SK-N-MC (cell line): ENCODE data around the gene CDHR5.

ENCODE experiments used
- DNase-seq: peaks from one replicate; pipeline ENCODE4 v3.0.0-alpha.2; 2011; ENCODE audit warnings: low read depth, low spot score
- H3K27ac ChIP-seq: fragments of 200-600 bp; sonication (generic); 2 replicates; pipeline ENCODE4 v1.5.1; 2016; ENCODE audit warnings: mixed run types
- H3K36me3 ChIP-seq: fragments of 200-600 bp; sonication (generic); 2 replicates; pipeline ENCODE4 v1.6.1; 2017; ENCODE audit warnings: antibody characterized with exemption, low read length, mixed read lengths; ENCODE audit not compliant: insufficient read depth
- H3K4me3 ChIP-seq: fragments of 200-600 bp; sonication (generic); 2 replicates; pipeline ENCODE4 v1.5.1; 2016
- H3K9ac ChIP-seq: fragments of 200-600 bp; sonication (generic); 2 replicates; pipeline ENCODE4 v1.8.0; 2017; ENCODE audit warnings: mixed run types, mixed read lengths; ENCODE audit not compliant: insufficient read length
- H3K9me3 ChIP-seq: fragments of 200-600 bp; sonication (generic); 2 replicates; pipeline ENCODE4 v1.6.1; 2017; ENCODE audit warnings: low read depth, mild to moderate bottlenecking, antibody characterized with exemption, low read length, moderate library complexity, mixed read lengths
- EZH2 ChIP-seq: fragments of 200-600 bp; sonication (generic); IDR thresholded peaks from one replicate; pipeline ENCODE4 v1.6.1; 2017; ENCODE audit warnings: antibody characterized with exemption
- FOXP2 ChIP-seq: optimal IDR thresholded peaks from 2 replicates; pipeline ENCODE3; 2011; ENCODE audit warnings: mild to moderate bottlenecking, moderate library complexity; ENCODE audit not compliant: insufficient read depth; ENCODE audit errors: extremely low read length, control extremely low read depth
- POLR2AphosphoS5 ChIP-seq: IDR thresholded peaks from 2 replicates; pipeline ENCODE4 v1.6.1; 2012; ENCODE audit warnings: mild to moderate bottlenecking, low read depth, low read length, borderline replicate concordance

Gene CDHR5

GRCh38 chr11:606245-606644 is 18.5 kb downstream of the CDHR5 start:
- no peaks in the 10 kb centered on the region for H3K9me3 ChIP-seq
- H3K9ac ChIP-seq = no peak overlapping the region
- H3K4me3 ChIP-seq = no peak overlapping the region
- TF ChIP-seq EZH2 (no peak), FOXP2 (no peak), POLR2AphosphoS5 (no peak)
- no peak overlapping the region for H3K27ac ChIP-seq
- DNase-seq = no peak
- peaks cover 87% of the 10 kb centered on the region for H3K36me3 ChIP-seq

- no peak overlapping the region for H3K4me3 ChIP-seq
- no peaks in the 10 kb centered on the region for H3K9me3 ChIP-seq
- no peak overlapping the region for H3K9ac ChIP-seq
- no peak for DNase-seq
- H3K27ac ChIP-seq = no peak overlapping the region
- peaks cover 84% of the 10 kb centered on the region for H3K36me3 ChIP-seq
- TF ChIP-seq EZH2 = no peak
- TF ChIP-seq POLR2AphosphoS5 = no peak
- TF ChIP-seq FOXP2 = no peak
Measured at GRCh38 chr11:605286-606129, 19.2 kb downstream of the CDHR5 start.

- Histone ChIP-seq H3K4me3 (no peak overlapping the region), H3K36me3 (peaks cover 78% of the 10 kb centered on the region), H3K27ac (no peak overlapping the region), H3K9ac (no peak overlapping the region), H3K9me3 (no peaks in the 10 kb centered on the region)
- DNase-seq = no peak
- no peak for TF ChIP-seq FOXP2
- TF ChIP-seq POLR2AphosphoS5 = no peak
- TF ChIP-seq EZH2 = no peak
Measured at GRCh38 chr11:603154-603553, 21.6 kb downstream of the CDHR5 start.

GRCh38 chr11:601573-602245 is 23.0 kb downstream of the CDHR5 start:
- Histone ChIP-seq H3K9ac (no peak overlapping the region), H3K27ac (no peak overlapping the region), H3K9me3 (no peaks in the 10 kb centered on the region), H3K36me3 (peaks cover 74% of the 10 kb centered on the region), H3K4me3 (no peak overlapping the region)
- TF ChIP-seq POLR2AphosphoS5 = no peak
- no peak for TF ChIP-seq FOXP2
- no peak for TF ChIP-seq EZH2
- no peak for DNase-seq

GRCh38 chr11:598005-598680 is 26.6 kb downstream of the CDHR5 start:
- Histone ChIP-seq H3K36me3 (peaks cover 72% of the 10 kb centered on the region), H3K9ac (no peak overlapping the region)

GRCh38 chr11:597166-597725 is 27.5 kb downstream of the CDHR5 start:
- TF ChIP-seq EZH2 (no peak), POLR2AphosphoS5 (no peak), FOXP2 (no peak)
- H3K27ac ChIP-seq = no peak overlapping the region
- DNase-seq = no peak

More at GRCh38 chr11:598005-598680, 26.6 kb downstream of the CDHR5 start:
- DNase-seq = no peak
- H3K27ac ChIP-seq = no peak overlapping the region
- H3K9me3 ChIP-seq = no peaks in the 10 kb centered on the region
- no peak overlapping the region for H3K4me3 ChIP-seq
- TF ChIP-seq EZH2 = no peak
- no peak for TF ChIP-seq FOXP2
- no peak for TF ChIP-seq POLR2AphosphoS5

GRCh38 chr11:596374-596773 is 28.4 kb downstream of the CDHR5 start:
- TF ChIP-seq POLR2AphosphoS5 = no peak
- no peak for TF ChIP-seq EZH2
- no peak for TF ChIP-seq FOXP2
- no peaks in the 10 kb centered on the region for H3K9me3 ChIP-seq
- DNase-seq = no peak
- H3K4me3 ChIP-seq = no peak overlapping the region
- H3K27ac ChIP-seq = no peak overlapping the region
- H3K9ac ChIP-seq = no peak overlapping the region
- peaks cover 71% of the 10 kb centered on the region for H3K36me3 ChIP-seq

More at GRCh38 chr11:597166-597725, 27.5 kb downstream of the CDHR5 start:
- H3K9me3 ChIP-seq = no peaks in the 10 kb centered on the region
- H3K36me3 ChIP-seq = peaks cover 76% of the 10 kb centered on the region
- no peak overlapping the region for H3K9ac ChIP-seq
- H3K4me3 ChIP-seq = no peak overlapping the region

- no peak overlapping the region for H3K27ac ChIP-seq
- H3K9me3 ChIP-seq = no peaks in the 10 kb centered on the region
- H3K4me3 ChIP-seq = no peak overlapping the region
- H3K9ac ChIP-seq = no peak overlapping the region
- peaks cover 76% of the 10 kb centered on the region for H3K36me3 ChIP-seq
- no peak for TF ChIP-seq POLR2AphosphoS5
- DNase-seq = no peak
Measured at GRCh38 chr11:595400-595799, 29.4 kb downstream of the CDHR5 start.
